Measurements from ENCODE around the gene PLCE1. TPM values are rescaled to one million over a fixed set of nuclear protein-coding genes. Genes with fewer than 3 reads are reported as not detected.

Gene PLCE1
- 7.0 to 10.3 TPM (median 9.7 TPM) in 5 replicates for total RNA-seq (2022; extraction: Qiagen RNA extraction)

DNA sequence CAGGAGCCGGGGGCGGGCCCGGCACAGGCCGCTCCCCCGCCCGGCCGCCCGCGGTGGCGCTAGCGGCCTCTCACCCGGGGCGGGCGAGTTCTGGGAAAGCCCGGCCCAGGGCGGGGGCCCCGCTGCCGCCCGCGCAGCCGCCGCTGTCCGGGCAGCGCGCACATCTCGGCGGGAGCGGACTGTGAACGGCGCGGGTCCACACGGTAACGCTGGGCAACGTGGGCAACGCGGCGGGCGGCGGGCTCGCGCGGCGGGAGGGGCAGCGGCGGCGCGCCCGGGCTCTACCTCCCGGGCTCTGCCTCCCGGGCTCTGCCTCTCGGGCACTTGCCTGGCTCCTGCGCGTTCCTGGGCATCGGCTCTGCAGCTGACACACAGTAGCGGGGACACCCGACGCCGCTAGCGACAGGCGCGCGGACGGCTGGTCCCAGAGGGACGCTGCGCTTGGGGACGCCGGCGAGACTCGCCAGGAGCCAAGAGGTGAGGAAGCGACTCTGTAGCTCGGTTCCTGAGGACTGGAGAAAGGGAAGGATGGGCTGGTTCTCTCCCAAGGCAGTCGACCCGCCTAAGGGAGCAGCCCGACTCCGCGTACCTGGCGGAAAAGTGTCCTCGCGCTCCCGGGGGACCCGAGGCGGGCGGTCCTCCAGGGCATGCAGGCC is at the start of gene PLCE1:
PLCE1 (plus strand) TSS at position 150 of the 656 bp plus-strand sequence. CDS start 37,116 bp downstream, outside the sequence.

Other genes with a start within 250 kb of the PLCE1 start
- not detected in 5 replicates for gene LGI1, start 236.0 kb upstream of the PLCE1 start, total RNA-seq (2022; extraction: Qiagen RNA extraction)
- 7.9 to 8.8 TPM (median 8.2 TPM) in 5 replicates for gene SLC35G1, start 100.0 kb upstream of the PLCE1 start, total RNA-seq (2022; extraction: Qiagen RNA extraction)

All from A549 treated with dexamethasone at 1 μM for 4 hours (cell line).